ENCODE results near the gene MBP.
A peak's percentile ranks its signal among the peaks of the same experiment; 100 is the strongest.

MBP gene

DNA sequence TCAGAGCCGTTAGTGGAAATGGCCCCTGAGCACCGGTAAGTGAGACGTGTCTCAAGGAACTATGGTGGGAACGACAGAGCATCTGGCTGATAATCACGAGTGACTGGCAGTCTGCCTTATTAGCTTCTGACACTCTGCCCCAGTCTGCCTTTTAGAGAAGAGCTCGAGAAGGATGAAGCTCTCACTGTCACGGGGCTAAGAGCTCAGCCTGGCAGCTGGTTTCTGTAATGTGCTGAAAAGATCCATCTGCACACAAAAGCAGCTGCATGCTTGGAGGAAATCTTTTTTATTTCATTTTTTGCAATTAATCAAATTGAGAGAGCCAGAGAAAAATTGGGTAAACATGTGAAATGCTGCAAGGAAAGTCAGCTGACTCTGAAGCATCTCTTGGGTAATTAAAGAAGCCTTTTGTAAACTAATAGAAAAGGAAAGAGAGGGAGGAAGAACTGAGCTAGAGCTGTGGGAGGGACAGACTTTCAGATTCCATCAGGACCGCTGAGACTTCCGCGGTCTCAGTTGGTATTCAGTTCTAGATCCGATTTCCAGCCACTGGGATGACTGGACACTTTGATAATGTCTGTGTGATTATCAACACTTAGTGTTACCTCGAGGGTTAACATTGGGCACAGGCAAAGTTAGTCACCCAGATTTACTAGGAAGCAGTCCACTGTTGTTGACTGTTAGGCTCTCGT lies 24.4 kb downstream of the MBP start:
- peak in 18 of 42 donors; percentile 41 to 65 (median 52) for DNase-seq
- intact Hi-C loops (cut with DNase I) = no loop called here

DNA sequence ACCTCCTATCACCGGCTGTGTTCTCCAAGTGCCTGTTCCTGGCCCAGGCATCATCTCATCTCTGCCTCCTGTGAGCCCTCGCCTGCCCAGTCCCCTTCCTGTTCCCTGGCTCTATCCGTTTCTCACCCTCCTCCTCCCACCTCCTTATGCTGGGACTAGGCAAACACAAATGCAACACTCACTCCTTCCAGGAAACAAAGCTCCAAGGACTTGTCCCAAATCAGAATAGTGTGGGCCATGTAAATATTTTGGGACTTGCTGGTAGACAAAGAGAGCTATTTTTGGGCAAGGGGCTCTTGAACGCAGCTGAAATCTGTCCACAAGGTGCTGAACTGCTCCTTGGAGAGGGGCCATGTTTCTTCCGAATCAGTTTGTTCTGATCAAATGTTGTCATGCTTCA lies 25.3 kb downstream of the MBP start:
- intact Hi-C loops (cut with DNase I) = no loop called here

DNA sequence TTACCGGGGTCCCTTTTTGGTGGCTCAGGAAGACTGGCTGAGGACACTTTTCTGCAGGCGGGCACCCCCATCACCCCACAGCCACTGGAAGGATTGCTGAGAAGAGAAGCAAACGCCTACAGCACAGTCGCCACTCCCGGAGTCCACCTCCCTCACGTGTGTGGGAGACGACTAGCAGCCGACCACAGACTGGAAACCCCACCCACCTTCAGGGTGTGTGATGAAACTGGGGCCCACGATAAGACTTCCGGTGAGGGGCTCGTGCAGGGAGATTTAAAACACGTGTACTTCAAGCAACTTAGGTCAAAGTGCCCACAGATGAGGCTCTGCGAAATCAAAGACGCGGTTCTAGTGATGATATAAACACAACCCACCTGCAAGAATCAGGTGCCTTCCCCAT lies 26.3 kb downstream of the MBP start:
- DNase-seq = peak in 3 of 42 donors; percentile 14 to 39 (median 29)
- intact Hi-C loops (cut with DNase I) = no loop called here

More for the DNA sequence above, 25.3 kb downstream of the MBP start:
- DNase-seq = peak in 3 of 42 donors; percentile 16 to 40 (median 19)

DNA sequence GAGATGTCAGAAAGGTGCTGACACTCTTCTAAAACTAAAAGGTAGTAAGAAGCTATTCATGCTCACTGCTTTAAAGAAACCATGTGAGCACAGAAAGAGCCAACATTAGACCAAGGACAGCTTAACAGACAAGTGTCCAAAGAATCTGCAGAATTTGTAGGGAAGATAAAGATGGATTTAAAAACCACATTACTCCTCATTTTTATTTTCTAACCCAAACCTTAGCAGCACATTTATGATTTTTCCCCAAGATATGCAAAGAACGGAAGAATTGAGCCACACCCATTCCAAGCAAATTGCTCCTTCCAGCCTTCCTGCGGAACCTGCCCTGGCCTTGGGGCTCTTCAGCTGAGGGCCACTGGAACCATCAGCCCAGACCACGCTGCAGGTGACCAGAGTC lies 26.9 kb downstream of the MBP start:
- DNase-seq = no peak
- intact Hi-C loops (cut with DNase I) = no loop called here

DNA sequence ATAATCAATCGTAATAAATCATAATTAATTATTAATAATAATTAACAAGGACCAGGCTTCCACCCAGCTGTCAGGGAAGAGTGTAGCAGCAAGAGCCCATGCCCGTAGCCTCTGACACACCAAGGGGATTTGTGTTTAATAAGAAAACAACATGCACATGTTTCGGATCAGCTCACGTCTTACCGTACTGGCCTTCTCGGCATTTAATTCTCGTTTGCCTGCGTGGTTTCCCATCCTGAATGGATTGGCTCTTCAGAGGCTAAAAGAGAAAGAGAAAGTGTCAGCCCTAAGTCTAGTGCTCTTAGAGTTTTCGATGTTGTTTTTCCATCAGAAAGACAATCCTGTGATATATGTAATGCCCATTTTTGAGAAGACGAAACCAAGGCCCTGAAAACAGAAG lies 27.6 kb downstream of the MBP start:
- intact Hi-C loops (cut with DNase I) = no loop called here
- DNase-seq = peak in 2 of 42 donors; percentile 13 to 18

DNA sequence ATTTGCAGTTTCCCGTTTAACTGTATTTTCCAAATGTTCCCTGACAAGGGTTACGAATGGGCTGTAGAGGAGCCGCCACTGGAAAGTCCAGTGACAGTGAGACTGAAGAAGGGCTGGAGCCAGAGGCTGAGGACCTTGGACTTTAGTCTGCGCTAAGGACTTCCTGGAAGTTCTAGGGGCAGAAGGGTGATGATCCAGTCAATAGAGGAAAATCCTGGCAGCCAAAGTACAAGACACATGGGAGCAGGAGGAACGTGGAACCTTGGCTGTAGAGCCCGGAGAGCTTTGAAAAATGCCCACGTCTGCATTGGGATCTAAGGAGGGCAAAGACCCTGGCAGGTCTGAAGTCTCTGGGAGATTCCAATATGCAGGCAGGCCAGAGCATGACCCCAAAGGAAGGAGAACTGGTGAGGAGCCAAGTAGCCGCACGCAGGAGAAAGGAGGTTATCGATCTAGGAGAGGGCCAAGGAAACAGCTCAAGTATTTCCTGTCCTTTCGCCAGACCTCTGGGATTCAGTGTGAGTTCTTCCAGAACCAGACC lies 28.5 kb downstream of the MBP start:
- intact Hi-C loops (cut with DNase I) = no loop called here
- peak in 3 of 42 donors; percentile 9 to 20 (median 10) for DNase-seq

DNA sequence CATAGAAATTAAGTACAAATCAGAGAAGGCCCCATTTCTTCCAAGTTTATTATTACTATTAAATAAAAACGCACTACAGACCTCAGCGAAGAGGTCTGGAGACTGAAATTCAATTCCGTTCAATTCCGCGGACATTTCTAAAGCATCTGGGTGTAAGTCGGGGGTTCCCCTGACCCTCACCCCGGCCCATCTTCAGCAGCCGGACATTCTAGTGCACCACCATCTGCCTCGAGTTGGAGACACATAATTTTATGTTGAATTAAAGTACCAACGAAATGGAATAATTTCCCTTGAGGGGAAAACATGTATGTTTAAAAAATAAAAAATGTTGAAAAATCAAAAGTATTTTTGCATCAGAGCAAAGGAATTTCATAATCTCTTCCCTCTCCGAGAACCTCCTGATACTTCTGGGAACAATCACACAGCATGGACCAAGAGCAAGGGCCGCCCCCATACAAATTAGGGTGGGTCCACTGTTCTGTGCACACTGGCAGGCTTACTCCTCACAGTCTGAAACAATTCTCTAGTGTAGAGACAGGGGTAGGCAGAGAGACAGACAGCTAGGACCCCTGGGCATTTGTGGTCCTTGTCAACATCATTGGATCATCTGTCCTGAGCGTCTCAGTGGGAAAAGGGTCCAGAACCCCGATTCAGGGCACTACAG lies 29.3 kb downstream of the MBP start:
- DNase-seq = peak in 3 of 42 donors; percentile 7 to 22 (median 17)
- intact Hi-C loops (cut with DNase I) = no loop called here

DNA sequence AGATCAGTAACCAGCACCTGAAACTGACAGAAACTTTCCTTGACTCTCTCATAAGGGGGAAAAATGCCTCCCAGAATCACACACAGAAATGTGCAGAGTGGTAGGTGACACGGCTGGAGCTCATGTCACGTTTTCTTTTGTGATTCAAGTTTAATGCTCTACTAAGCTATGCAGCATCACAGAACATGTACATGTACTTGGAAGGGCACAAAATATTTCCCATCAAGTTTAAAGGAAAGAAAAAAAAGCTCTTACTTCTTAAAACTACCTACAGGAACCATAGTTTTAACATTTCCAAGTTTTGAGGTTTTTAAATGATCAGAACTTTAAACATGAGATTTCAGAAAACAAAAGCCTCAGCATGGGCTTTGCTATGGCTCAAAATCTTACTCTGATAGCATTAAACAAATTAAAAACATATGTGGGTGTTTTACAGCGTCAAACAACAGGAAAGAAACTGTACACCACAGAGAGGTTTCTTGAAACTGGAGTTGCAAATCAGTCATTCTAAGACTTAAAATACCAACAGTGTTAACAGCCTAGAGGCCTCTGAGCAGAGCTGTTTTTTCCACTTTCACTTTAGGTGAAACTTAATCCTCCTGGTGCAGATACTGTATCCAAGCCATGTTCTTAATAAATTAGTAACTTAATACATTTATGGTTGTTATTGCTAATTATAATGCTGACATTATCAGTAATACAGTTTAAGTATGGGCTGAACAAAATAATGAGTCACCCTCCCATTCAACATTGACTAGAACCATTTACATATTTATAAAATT lies 30.1 kb downstream of the MBP start:
- intact Hi-C loops (cut with DNase I) = no loop called here
- no peak for DNase-seq

DNA sequence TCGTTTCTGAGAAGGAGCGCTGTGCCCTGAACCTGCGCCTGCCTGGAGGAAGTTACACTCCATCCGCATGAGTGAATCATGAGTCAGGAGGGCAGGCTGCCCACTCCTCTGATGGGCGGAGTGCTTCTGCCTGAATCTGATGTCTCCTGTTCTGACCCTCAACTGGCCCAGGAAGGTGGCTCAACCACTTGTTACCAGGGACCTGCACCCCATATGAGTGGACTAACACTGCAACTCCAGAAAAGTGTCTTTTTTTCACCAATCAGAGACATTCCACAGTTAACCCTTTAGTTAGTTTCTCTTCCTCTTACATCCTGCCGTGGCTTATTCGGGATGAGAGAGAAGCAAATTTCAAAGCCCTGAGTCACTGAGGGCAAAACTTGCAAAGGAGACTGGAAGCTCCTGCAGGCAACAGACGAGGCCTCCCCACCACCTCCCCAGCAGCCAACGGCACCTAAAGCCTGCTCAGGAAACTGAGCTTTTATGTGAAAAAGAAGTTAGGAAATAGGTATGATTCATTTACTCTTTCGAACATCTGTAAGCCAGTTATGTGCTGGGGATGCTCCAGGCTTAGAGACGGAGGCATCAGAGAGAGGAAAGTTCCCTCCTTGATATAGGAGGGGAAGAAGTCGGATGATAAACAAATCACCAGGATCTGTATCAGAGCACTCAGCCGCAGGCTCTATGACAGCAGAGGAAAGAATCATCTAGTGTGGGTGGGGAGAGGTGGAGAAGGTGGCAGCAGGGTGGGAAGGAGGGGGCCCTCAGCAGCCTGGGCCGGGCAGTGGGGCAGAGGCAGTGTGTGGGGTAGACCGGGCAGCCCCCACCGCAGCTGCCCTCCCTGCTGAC lies 30.9 kb downstream of the MBP start:
- intact Hi-C loops (cut with DNase I) = no loop called here

DNA sequence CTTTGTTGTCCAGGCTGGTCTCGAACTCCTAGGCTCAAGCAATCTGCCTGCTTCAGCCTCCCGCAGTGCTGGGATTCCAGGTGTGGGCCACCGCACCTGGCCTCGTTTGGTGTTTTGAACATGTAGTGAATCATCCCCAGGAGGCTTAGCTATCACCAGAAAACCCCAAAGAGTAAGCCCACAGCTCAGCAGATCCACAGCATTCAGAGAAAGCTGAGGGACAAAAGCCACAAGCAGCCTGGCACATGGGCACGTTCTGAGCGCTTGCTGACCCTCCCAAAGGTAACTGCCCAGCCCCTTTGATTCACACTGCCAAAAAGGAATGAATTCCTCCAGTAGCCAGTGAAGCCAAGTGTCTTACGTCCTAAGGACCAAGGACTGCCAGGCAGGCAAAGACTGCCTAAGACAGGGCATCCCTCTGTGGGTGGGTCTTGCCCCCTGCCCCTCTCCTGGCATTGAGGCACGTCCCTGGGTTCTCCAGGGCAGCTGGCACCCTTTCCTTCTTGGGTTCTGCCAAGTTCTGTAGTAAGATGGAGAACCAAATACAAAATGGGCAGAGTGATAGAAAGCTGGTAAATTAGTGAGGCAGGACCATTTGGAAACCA lies 31.7 kb downstream of the MBP start:
- intact Hi-C loops (cut with DNase I) = no loop called here
- peak in 2 of 42 donors; percentile 18 to 20 for DNase-seq

More for the DNA sequence above, 30.9 kb downstream of the MBP start:
- DNase-seq = peak in 10 of 42 donors; percentile 38 to 77 (median 48)

DNA sequence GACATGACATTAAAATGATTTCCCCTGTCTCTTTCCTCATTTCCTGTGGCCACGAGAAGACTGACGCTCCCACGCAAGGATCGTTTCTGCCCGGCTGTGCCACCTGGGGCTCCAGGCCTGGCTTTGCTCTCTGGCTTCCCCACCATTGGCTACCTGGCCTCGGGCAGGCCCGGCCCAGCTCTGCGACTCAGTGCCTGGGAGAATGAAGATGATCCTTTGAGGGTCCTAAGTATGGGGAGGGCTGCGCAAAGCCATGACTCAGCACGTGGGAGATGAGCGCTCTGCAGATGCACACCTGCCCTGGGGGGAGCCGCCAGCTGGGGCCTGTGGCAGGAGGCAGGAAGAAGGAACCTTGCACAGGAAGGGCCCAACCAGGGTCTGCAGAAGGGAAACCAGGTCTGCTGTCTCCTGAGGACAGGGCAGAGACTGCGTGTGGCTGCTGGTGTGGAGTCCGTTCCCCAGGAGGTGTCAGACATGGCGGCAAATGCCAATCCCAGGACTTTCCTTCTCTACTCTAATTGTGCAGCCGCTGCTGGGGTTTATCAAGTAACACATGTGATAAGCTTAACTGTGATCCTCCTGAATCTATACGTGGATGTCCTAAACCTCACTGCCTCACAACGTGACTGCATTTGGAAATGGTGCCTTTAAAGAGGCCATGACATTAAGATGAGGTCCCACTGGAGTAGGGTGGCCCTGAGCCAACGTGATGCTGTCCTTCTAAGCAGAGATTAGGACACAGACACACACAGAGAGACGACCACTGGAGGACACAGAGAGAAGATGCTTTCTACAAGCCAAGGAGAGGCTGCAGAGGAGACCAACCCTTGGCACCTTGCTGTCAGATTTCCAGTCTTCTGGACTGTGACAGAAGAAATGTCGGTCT lies 32.9 kb downstream of the MBP start:
- intact Hi-C loops (cut with DNase I) = no loop called here
- peak in 1 of 42 donors; percentile 27 for DNase-seq

DNA sequence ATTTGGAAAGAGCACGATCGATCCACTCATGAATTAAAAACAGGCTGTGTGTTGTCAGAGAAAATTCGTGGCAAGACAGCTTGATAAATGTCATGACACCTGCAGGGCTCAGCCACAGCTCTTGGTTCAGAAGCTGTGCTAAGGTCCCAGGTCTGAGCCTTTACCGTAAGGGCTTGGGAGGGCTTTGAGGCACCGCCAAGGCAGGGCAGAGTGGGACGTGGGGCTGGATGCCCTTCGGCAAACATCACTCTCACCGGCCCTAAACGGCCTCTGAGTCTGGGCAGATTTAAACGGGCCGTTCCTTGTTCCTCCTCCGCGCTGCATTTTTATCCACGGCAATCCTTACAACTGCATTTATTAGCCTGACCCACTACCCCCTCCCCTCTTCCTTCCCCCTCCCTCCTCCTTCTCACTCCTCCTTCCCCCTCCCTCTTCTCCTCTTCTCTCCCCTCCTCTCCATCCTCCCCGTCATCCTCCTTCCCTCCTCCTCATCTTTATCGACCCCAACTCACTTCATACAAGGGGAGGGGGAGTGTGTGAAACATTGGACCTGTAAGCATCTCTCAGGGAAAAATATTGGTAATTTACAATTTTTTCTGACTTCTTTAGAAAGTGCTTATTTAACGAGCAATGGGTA lies 33.9 kb downstream of the MBP start:
- intact Hi-C loops (cut with DNase I) = no loop called here
- peak in 1 of 42 donors; percentile 37 for DNase-seq

DNA sequence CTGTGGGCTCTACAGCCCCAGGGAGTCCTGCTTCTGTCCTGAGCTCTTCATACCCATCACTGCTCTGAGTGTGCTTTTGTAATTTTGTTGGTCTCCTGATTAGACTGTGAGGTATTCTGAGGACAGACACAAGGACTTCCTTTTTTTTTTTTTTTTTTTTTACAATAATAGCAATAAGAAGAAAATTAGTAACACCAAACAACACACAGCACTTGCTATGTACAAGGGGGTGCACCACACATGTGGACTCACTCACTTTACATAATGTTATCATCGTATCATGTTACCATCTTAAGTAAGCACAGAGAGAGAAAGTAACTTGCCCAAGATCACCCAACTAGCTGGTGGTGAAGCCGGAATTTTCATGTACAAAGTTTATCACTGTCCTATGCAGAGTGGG lies 34.6 kb downstream of the MBP start:
- DNase-seq = no peak
- intact Hi-C loops (cut with DNase I) = no loop called here

DNA sequence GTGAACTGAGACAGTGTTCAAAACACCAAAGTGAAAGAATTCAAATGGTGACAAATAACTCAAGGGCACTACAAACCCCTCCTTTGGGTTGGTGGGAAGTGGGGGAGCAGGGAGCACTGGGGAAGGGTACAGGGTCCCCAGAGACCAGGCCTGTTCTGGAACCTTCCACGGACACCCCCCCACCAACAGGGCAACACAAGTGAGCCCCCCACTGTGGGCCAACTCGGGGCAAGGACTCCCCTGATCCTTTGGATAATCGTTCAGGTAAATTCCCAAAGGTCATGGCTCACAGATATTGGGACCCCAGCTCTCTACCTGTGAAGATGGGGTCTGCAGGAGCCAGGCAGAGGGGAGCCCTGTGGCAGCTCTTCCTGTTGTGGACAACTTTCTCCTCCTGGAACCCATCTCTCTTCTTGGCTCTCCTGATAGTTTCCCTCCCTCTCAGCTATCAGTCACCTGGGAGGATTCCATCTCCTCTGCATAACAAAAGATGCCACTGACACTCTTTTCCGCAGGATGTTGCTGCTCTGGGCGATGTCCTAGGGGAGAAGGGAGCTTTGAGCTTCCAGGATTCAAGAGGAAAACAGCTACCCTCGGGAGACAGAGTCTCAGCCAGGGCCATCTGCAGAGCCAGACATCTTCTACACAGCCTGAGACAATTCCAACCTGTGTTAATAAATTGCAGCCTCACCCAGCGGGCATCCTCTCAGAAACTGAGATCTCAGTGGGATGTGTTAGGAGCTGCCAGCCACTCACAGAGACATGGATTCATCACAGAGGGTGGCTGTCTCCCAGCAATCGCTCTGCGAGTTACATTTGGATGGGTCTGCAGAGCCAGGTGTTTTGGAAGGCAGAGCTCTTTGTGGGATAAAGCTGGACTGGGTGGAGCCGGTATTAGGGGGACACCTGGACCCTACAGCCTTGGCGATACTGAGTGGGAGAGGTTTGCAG lies 35.4 kb downstream of the MBP start:
- intact Hi-C loops (cut with DNase I) = no loop called here
- peak in 4 of 42 donors; percentile 23 to 47 (median 36) for DNase-seq

All from head of caudate nucleus (tissue), 42 donors.